AG09319 (cell line): Measurements from ENCODE around the gene DPYSL4.

Experiments
- DNase-seq: peaks from one replicate; pipeline ENCODE4 v3.0.0-alpha.2; 2010; ENCODE audit warnings: low read depth; ENCODE audit errors: extremely low read depth
- TF ChIP-seq, protein P1 (sequence below): IDR thresholded peaks from 2 replicates; pipeline ENCODE4 v1.5.1; 2011; ENCODE audit warnings: low read depth, mild to moderate bottlenecking, inconsistent platforms, low read length, moderate library complexity

DPYSL4 gene

DNA sequence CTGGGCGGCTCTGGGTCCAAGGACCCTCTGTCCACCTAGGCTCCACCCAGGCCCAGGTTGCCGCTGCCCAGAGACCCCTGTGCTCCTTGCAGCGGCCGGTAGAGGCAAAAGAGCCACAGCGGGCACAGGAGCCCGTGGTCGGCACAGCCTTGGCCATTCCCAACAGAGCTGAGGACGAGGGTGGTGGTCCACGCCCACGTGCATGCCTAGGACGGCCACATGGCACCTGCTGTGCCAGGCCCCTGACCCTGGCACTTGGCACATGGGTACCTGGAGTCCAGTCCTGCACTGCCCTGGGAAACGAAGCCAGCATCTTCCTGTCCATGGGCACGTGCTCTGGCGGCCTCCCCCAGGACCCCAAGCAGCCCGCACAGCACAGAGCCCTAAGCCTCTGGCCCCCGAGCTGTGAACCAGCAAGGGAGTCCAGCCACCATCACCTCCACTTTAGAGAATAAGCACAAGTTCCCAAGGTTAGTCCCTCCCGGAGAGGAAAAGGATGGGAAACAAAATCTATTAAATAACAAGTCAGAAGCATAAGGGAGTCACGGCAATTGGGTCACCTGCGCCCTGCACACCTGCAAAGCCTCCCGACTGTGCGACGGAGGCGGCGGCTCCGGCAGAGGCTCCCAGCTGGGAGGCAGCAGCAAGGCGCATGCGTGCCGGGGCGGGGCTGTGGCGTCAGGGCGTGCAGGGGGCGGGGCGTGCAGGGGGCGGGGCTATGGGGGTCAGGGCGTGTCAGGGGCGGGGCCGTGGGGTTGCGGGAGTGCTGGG, 61.9 kb downstream of the DPYSL4 start:
- no peak for DNase-seq
- TF ChIP-seq, protein P1, sequence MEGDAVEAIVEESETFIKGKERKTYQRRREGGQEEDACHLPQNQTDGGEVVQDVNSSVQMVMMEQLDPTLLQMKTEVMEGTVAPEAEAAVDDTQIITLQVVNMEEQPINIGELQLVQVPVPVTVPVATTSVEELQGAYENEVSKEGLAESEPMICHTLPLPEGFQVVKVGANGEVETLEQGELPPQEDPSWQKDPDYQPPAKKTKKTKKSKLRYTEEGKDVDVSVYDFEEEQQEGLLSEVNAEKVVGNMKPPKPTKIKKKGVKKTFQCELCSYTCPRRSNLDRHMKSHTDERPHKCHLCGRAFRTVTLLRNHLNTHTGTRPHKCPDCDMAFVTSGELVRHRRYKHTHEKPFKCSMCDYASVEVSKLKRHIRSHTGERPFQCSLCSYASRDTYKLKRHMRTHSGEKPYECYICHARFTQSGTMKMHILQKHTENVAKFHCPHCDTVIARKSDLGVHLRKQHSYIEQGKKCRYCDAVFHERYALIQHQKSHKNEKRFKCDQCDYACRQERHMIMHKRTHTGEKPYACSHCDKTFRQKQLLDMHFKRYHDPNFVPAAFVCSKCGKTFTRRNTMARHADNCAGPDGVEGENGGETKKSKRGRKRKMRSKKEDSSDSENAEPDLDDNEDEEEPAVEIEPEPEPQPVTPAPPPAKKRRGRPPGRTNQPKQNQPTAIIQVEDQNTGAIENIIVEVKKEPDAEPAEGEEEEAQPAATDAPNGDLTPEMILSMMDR = no peak

DNA sequence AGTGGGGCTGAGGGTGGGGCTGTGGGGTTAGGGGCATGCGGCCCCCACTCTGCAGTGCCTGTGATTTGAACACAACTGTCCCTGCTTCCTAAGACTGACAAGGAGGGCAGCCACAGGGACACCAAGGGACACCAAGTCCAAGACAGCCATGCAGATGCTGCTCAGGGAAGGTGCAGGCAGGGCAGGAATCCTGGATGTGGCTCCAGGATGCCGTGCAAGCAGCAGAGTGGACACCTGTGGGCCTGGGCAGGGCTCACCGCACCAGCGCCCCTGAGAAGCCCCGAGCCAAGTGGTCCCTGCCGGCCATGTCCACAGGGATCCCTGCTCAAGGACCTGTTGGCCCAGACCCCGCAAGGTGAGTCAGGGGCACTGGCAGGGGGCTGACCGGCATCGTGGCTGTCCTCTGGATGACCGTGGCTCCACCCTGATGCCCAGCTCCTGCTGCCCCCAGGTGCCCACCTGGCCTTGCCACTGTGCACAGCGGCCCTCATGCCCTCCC, 62.5 kb downstream of the DPYSL4 start:
- no peak for DNase-seq
- TF ChIP-seq, protein P1 = no peak

DNA sequence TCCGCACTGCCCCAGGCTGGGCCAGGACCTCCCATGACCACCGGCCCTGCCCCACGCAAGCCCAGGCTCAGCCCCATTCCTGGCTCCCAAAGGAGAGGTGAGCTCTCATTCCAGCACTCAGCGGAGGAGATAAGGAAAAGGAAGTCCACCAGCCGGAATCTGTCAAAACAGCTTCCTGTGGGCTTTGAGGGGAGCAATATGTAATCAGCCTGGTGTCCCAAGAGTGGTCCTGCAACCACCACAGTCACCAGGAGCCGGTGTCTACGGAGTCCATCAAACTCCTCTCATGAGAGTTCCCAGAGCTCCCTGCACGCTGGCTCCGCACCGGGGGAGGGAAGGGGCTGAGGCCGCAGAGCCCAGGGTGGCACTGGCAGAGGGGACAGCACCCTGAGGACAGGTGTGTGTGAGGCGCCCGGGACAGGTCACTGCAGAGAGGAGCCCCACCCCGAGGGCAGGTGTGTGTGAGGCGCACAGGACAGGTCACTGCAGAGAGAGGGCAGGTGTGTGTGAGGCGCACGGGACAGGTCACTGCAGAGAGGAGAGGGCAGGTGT, 63.2 kb downstream of the DPYSL4 start:
- DNase-seq = no peak
- TF ChIP-seq, protein P1 = no peak

DNA sequence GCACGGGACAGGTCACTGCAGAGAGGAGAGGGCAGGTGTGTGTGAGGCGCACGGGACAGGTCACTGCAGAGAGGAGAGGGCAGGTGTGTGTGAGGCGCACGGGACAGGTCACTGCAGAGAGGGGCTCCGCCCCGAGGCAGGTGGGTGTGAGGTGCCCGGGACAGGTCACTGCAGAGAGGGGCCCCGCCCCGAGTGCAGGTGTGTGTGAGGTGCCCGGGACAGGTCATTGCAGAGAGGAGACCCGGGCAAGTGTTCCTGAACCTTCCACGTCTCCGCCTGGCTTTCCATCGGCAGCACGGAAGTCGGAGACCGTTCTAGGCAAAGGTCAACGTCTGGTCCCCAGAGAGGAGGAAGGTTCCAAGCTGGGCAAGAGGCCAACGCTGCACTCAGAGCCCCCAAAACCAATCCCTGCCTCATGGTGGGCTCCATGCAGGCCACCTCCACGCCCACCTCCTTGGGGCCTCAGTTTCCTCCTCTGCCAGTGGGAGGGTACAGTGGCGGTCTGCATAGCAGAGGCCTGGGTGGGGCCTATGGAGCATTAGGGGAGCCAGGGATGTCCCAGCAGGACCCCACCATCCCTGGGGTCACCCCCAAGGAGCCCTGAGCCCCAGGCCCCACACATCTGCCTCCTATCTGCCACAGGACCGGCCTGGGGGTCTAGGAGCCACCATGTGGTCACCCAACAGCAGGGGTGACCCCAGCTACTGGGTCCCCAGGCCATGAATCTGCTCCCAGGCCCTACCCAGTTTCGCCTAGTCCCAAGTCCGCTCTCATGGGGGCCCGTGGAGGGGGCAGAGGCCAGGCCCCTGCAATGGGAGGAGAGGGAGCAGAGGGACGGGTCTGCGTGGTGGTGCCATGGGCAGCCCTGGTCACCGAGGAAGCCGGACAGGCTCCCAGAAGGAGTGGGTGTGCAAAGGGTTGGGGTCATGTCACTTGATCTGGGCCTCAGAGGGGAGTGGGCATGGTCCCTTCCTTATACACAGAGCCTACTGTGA, 64.0 kb downstream of the DPYSL4 start:
- DNase-seq = no peak
- TF ChIP-seq, protein P1 = no peak

DNA sequence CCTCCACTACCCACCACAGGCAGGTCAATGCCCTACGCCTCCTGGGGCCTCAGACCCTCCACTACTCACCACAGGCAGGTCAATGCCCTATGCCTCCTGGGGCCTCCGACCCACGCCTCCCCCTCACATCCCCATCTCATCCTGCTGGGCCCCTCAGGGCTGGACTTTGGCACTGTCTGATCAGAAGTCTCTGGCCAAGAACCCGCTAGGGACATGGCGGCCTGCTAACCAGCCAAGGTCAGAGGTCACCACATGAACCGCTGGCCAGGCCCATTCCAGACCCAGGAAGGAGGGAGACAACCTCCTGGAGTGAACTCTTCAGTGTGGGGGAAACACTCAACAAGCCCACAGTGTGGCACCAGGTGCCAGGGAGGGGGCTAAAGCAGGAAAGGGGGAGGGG, 65.2 kb downstream of the DPYSL4 start:
- DNase-seq = no peak
- TF ChIP-seq, protein P1 = no peak

DNA sequence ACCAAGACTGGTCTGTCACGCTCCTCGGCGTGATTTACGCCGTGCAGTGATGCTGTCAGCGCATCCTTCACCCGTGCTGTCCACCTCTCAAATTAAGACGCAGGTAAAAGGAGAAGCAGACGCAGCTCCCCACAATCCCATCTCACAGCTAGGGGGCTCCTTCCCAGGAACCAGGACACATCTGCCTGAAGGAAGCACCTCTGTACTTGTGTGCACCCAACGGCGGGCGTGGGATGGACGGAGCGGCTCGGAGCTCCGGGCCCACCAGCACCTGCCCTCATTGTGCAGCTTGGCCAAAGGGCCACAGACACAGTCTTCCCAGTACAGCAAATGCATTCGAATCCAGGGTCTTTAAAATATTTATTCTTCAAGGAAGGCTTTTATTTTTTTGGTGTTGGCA, 65.7 kb downstream of the DPYSL4 start:
- TF ChIP-seq, protein P1 = no peak
- DNase-seq = no peak
